Frontal cortex (tissue), 4 donors: ENCODE results near the gene GTPBP4. TPM values are rescaled to one million over a fixed set of nuclear protein-coding genes. Genes with fewer than 3 reads are reported as not detected.

Experiments used
- DNase-seq, 2 donors: peaks; one replicate each; pipeline ENCODE4 v3.0.0; 2012; ENCODE audit warnings: low spot score in 2 of 2
- FAIRE-seq: peaks from 2 replicates; lab custom pipeline; 2012; peaks lifted over from hg19 to GRCh38; lab: Jason Lieb, UNC
- total RNA-seq: library from RNA; depleted of rRNA; stranded (reverse); fragments of >200 nt; gene quantifications from one replicate; pipeline ENCODE4 v1.2.3, GENCODE V29; 2014
- donor health status: control.
- donor health status: control.
- donor health status: control.

GTPBP4 gene
- total RNA-seq, 1 donor from 2014 or later: 21.6 TPM

DNA sequence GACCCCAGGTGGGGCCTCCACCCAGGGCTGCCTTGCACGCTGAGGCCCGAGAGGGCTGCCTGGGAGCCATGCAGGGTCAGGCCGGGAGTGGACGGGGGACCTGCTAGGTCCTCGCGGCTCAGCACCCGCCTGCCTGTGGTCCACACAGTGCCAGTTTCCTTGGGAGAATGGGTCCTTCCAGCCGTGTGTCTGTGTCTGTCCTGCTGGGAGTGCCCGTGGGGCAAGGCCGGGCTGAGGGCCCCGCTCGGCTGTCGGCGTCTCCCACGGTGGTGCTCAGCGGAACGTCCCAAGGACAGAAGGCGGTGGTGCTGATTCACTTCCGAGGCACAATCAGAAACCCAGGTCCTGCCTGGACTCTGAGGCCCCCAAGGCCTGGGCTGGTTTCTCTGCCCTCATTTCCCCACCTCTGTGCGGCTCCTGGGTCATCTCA is 23.2 kb upstream of the GTPBP4 start:
- no peak for FAIRE-seq

DNA sequence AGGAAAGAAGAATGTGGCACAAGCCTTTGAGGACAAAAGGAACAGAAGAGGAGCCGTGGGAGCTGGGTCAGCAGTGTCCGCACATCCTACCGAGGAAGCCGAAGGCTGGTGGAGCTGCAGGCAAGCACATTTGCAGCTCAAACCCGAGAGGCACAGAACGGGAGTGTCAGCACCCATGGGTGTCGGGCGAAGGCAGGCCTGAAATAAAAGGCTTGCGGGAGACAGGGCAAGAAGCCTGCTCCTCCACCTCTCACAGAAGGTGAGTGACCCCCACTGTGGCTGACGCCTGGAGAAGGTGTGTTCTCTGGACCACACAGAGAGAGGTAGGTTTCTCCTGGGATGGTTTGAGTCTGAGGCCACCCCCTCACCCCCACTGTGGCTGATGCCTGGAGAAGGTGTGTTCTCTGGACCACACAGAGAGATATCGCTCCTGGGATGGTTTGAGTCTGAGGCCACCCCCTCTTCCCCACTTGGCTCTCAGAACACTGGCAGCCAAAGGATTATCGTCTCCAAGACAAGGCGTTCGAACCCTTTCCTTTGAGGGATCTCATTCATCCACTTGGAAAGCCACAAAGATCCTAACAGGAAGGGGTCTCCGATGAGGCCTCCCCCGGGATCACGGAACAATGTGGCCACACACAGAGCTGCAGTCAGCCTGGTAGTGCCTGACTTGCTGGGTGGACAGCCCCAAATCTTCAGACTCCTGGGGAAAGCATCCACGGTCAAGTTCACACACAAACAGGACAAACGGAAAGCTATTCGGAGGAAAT is 21.6 kb upstream of the GTPBP4 start:
- FAIRE-seq (no peak), DNase-seq (no peak)

More for the DNA sequence above, 23.2 kb upstream of the GTPBP4 start:
- no peak for DNase-seq

DNA sequence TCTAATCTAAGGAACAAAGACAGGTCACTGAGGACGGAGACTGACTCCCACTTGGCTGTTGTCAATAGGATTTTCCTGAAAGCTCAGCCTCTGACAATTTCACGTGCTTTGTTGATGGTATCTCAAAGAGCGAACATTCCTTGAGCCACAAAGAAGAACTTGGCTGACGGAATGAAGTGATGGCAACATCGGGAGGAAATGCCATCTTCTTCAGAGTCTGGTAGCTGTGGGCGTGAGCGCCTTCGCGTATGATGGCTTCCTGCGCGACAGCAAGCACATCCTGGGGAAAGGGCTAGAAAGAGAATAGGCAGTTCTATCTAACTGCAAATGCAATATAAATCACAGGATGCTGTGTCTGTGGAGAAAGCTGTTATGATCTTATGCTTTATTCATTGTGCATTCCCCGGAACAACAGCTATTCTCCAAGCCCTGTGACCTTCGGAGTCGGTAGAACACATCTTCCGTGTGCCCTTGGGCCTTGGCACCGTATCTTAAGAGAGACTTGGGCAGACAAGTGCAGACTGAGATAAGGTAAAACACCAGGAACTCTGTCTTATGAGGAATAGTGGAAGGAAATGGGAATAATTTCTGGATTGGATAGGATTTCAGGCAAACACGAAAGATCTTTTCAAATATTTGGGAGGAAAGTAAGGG is 19.6 kb upstream of the GTPBP4 start:
- FAIRE-seq: no peak
- DNase-seq: no peak

DNA sequence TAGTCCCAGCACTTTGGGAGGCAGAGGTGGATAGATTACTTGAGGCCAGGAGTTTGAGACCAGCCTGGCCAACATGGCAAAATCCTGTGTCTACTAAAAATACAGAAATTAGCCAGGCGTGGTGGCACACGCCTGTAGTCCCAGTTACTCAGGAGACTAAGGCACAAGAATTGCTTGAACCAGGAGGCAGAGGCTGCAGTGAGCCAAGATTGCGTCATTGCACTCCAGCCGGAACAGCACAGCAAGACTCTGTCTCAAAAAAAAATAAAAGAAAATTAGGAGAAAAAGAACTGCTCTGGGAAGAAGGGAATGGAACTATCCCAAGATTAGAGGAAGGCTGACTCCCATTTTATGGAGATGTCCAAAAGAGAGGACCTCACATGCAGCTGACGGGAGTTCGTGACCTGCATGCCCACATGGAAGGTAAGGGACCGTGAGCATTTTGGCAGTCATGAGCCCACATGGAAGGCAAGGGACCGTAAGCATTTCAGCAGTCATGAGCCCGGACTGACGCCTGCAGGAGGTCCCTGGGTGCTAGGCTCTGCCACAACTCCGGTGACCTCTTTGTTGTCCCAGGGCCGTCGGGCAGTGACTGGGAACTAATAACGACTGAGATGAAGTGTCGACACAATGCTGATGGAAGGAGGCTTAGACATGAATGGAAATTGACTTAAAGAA is 18.6 kb upstream of the GTPBP4 start:
- DNase-seq (no peak), FAIRE-seq (no peak)

DNA sequence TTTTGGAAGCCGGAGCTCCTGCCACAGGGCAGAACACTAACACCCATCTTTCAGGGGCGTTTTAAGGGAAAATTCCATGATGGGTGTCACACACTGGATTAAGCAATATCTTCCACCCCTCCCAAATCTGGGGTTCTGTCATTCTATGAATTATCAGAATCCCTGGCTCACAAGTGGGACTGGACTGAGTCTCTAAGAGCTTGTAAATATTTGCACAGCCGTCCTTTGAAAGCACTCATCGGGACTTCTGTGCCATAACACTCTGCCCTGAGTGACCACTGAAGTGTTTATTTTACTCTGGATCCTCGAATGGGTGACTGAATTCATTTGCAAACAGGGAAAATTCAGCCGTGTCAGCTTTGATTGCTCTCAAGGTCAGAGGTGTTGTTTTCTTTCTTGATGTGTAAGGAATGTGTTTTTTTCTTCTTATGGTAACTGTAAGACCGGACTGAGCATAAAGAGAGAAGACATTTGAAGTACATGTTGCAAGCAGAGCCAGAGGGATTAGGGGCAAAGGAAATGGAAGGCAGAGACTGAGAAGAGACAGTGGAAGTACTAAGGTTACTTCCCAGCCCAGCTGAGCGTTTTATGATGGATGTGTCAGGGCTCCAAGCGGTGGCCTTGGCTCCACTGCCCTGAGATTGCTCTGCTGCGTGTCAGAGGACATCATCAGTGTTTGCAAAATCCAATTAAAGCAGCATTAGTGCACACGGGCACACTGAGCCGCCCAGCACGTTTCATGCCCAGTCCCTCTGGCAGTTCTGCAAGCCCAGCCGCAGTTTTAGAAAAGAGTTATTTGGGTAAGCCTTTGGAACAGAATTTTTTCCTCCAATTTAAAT is 17.7 kb upstream of the GTPBP4 start:
- no peak for DNase-seq
- FAIRE-seq: no peak

DNA sequence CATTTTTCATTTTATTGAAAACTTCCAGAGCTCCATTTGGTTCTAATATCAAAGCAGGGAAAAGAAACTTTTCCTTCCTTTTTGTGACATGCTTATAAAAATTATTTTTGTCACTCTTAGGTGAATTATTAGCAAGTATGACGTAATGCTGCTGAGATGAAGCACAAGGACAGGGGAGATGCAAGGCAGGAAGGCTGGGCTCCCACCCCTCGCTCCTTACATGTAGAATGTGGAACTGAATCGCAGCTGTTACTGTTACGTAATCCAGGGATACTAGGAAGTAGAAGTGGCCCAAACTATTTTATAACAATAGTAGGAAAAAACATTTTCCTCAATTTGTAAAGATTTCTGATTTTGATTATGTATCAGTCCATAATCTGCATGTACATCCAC is 17.1 kb upstream of the GTPBP4 start:
- no peak for FAIRE-seq
- no peak for DNase-seq

DNA sequence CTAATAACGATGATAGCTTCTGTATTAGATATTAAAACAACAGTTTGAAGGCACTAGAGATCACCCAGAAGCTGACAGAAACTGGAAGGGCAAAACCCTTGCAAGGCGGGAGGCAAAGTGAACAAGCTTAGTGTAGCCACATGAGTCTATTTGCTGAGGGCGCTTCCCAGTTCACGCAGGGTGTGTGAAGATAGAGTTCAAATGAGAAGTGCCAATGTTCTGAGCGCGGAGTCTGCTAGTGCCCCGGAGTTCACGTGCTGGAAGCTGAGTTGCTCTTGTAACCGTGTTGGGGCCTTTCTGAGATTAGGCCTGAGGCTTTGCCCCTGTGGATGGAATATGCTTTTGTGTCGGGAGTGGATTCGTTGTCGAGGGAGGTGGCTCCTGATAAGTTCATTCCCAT is 16.6 kb upstream of the GTPBP4 start:
- no peak for FAIRE-seq

DNA sequence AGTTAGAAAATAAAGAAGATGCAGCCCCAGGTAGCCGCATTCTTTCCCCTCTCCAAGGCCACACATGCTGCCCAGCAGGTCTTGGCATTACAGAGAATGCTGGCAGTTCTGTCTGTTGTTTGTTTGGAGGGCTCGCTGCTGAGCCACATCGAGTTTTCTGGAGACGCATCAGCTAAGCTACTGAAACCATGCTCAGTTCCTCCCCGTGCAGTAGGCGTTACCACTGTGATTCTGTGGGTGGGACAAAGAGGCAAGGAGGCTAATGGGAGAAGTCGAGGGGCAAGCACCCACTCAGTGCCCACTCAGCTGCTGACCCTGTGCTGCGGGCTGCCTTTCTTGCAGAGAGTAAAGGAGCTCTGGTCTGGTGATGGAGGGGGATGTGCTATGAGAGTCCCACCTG is 15.5 kb upstream of the GTPBP4 start:
- FAIRE-seq (no peak), DNase-seq (no peak)

More for the DNA sequence above, 16.6 kb upstream of the GTPBP4 start:
- no peak for DNase-seq

DNA sequence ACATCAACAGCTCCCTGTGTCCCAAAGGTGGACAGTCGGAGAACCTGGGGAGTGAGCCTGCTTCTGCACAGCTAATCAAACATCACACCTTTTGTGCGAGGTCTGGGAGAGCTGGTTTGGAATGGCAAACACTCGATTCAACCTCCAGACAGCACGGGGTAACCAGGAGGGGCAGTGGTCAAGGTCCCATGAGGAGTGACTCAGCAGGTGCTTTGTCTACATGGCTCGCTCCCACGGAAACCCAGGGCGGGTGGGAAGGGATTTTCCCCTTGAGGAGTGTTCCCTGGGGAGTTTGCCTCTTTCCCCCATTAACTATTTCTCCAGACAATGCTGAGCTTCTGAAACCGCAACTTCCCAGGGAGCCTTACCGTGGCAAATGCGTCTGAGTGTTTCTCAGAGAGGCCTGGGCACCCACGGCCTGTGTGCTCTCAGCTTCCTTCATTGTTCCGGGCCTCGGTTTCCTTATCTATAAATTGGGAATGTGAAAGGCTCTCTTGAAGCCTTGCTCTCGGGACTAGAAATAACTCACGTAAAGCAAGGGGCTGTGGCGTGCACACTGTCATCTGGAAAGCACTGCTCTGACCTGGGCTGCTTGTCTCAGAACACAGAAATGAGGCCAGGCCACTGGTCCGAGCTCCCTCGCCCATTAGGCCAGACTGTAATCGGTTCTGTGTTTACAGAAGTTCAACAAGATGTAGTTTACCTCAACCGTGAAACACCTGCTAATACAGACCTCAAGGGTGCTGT is 14.0 kb upstream of the GTPBP4 start:
- no peak for FAIRE-seq
- DNase-seq: no peak

DNA sequence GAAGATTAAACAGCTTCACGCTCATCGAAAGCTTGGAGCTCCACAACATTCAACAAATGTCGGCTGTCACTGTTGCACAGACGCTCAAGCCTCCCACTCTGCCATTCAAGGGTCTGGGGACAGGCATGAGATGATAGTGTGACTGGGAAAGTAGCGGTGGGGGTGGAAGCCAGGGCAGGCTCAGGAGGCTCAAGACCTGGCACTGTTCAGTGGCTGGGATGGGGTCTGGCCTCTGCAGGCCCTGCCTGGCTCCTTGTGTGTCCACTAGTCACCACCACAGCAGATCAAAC is 13.5 kb upstream of the GTPBP4 start:
- no peak for DNase-seq
- no peak for FAIRE-seq

DNA sequence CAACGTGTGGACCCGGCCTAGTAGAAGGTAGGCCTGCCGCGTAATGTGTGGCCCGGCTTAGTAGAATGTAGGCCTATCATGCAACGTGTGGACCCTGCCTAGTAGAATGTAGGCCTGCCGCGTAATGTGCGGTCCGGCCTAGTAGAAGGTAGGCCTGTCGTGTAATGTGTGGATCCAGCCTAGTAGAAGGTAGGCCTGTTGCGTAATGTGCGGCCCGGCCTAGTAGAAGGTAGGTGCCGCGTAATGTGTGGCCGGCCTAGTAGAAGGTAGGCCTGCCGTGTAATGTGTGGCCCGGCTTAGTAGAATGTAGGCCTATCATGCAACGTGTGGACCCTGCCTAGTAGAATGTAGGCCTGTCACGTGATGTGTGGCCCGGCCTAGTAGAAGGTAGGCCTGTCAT is 11.9 kb upstream of the GTPBP4 start:
- FAIRE-seq: no peak

DNA sequence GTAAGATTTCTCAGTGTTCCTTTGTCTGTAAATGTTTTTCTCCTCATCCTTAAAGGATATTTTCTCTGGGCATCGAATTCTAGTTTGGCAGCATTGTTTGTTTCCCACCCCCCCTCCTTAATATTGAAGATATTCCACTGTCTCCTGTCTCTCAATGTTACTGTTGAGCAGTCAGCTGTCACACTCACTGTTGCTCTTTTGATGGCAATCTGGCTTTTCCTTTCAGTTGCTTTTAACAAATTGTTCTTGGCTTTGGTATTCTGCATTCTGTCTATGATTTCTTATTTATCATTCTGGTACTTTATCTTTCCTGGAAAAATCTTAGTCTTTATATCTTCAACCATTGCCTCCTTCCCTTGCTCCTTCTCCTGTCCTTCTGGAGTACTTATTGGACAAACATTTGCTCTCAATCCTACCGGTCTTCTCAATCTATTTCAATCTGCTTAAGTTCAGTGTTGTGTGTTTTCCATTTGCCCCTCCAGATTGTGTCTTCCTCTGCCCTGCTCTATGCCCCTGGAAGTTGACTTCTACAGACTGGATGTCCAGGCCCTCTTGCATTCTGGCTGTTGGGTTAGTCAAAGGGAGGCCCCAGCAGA is 9.3 kb upstream of the GTPBP4 start:
- DNase-seq (no peak), FAIRE-seq (no peak)

More for the DNA sequence above, 11.9 kb upstream of the GTPBP4 start:
- no peak for DNase-seq

DNA sequence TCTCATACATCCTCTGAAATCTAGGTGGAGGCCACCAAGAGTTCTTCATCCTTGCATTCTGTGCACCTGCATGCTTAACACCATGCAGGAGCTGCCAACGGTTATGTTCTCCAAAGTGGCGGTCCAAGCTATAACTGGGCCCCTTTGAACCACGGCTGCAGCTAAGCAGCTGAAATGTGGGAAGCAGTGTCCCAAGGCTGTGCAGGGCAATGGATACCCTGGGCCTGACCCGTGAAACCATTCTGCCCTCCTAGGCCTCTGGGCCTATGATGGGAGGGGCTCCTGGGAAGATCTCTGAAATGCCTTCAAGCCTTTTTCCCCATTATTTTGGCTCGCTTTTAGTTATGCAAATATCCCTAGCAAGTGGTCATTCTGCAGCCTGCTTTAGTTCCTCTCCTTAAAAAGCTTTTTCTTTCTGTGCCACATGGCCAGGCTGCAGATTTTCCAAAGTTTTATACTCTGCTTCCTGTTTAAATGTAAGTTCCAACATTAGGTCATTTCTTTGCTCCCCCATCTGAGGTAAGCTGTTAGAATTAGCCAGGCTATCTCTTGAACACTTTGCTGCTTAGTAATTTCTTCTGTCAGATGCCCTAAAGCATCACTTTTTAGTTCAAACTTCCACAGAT is 7.7 kb upstream of the GTPBP4 start:
- no peak for DNase-seq
- FAIRE-seq: no peak

DNA sequence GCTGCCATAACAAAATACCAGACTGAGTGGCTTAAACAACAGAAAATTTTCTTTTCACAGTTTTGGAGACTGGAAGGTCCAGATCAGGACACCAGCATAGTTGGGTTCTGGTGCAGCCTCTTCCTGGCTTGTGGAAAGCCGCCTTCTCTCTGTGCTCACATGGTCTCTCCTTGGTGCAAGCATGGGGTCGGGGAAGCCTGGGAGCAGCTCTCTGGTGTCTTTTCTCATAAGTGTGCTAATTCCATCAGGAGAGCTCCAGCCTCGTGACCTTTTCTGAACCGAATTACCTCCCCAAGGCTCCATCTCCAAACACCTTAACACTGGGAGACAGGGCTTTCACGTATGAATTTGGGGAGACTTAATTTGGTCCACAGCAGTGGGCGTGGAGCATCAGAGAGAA is 4.8 kb upstream of the GTPBP4 start:
- DNase-seq (no peak), FAIRE-seq (no peak)

DNA sequence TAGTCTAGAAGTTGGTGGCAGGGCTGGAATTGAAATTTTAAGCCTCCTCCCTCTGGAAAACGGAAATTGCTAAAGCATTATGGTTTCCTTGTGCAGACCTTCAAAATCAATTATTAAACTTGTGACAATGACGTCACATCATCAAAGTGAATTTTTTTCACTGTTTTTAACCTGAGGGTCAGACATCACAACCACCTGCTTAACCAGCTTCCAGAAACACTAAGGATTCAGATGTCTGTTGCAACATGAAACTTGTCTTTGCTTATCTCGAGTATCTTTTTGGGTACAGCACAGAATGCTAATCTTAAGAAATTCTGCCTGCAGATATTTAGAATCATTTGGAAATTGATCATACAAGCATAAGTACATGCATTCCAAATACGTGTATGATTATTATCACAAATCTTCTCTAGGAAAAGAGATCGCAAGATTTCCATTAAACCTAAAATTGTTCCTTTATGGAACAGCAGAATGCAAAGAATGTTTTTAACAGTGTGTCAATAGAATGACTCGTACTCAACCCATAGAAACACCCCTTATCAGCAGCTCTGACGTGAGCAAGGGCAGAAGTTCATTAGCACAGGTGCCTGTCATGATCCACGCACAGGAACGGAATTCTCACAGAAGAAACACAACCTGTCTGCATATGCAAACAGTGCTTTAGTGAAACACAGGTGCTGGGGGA is 4.1 kb upstream of the GTPBP4 start:
- DNase-seq (no peak), FAIRE-seq (no peak)

DNA sequence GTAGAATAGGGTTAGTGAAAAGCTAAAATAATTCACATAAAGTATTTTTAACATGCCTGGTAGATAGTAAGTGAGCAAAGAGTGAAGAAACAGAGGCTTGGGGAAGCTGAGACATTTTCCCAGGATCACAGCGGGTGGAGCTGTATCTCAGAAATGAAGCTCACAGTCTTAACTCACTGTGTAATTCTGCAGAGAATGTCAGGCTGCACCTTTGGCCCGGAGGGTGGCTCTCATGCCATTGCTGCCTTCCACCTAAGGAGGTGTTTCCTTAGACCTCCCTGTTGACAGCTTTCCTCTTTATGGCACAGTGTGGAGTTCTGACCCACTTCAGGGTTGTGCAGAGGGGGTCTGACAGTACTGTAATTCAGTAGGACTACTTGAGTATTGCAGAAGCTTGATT is 2.9 kb upstream of the GTPBP4 start:
- no peak for FAIRE-seq
- DNase-seq: no peak

DNA sequence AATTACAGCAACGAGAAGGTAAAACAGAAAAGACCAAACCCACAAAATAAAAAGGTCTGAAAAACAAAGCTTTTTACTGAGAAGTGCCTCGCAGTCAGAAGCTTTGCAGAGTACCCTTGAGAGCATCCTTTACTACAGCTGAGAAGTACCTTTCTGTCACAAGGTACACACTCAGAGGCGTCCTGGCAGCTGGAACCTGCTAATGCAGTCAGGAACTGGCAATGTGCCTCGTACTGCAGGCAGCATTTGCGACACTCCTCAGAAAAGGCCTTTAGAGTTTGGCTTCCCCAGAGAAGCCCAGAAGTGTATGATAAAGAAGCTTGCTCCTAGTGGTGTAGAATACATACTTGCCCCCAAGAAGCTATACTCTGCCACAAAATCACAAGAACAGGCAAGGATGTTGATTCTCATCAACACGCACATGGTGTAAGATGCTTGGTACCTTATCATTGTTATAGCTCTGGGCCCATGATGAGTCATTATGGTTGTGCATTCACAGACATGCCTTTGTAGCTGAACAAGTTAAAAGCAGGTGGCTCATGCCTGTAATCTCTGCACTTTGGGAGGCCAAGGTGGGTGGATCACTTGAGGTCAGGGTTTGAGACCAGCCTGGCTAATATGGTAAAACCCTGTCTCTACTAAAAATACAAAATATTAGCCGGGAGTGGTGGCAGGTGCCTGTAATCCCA is 2.0 kb upstream of the GTPBP4 start:
- FAIRE-seq (no peak), DNase-seq (no peak)
